Ishikawa (cell line): ENCODE data around the gene S100A1.

Experiments used
- CEBPB ChIP-seq: IDR thresholded peaks from 2 replicates; pipeline ENCODE4 v1.6.1; 2012
- CREB1 ChIP-seq: IDR thresholded peaks from 2 replicates; pipeline ENCODE4 v1.6.1; 2012; ENCODE audit warnings: low read depth
- EGR1 ChIP-seq: IDR thresholded peaks from 2 replicates; pipeline ENCODE4 v1.6.1; 2012
- EP300 ChIP-seq: IDR thresholded peaks from 2 replicates; pipeline ENCODE4 v1.6.1; 2012; ENCODE audit warnings: borderline replicate concordance
- FOXM1 ChIP-seq: IDR thresholded peaks from 2 replicates; pipeline ENCODE4 v1.6.1; 2012; ENCODE audit warnings: low read depth, borderline replicate concordance
- NFIC ChIP-seq: IDR thresholded peaks from 2 replicates; pipeline ENCODE4 v1.6.1; 2012
- RAD21 ChIP-seq: IDR thresholded peaks from 2 replicates; pipeline ENCODE4 v1.6.1; 2012; ENCODE audit warnings: low read depth
- TAF1 ChIP-seq: IDR thresholded peaks from 2 replicates; pipeline ENCODE4 v1.6.1; 2012; ENCODE audit warnings: low read depth, mild to moderate bottlenecking
- TCF12 ChIP-seq: IDR thresholded peaks from 2 replicates; pipeline ENCODE4 v1.6.1; 2012; ENCODE audit warnings: low read depth
- TEAD4 ChIP-seq: IDR thresholded peaks from 2 replicates; pipeline ENCODE4 v1.6.1; 2012
- USF1 ChIP-seq: IDR thresholded peaks from 2 replicates; pipeline ENCODE4 v1.6.1; 2012
- YY1 ChIP-seq: IDR thresholded peaks from 2 replicates; pipeline ENCODE4 v1.6.1; 2012; ENCODE audit warnings: low read depth
- TF ChIP-seq, protein P1 (sequence below): IDR thresholded peaks from 2 replicates; pipeline ENCODE4 v1.6.1; 2012
- TF ChIP-seq, protein P2 (sequence below): IDR thresholded peaks from 2 replicates; pipeline ENCODE4 v1.6.1; 2012; ENCODE audit warnings: low read depth, mild to moderate bottlenecking

DNA sequence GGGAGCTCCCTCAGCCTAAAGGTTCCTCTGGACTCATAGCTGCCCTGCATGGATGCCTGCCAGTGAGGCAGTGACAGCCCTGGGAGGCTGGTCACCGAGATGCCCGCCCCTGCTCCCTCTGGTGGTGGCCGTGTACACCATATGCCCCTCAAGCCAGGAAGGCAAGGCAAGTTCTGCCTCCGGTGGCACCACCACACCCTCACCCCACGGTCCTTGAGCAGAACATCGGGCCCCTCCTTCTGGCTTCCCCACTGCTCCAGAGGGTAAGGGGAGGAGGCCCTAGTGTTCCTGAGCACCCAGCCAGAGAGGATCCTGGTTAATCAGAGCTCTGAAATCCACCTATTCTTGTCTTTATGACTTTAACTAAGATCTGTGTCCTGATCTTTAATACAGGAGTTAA is 10.6 kb upstream of the S100A1 start:
- no peak for TF ChIP-seq RAD21
- no peak for TF ChIP-seq USF1
- TF ChIP-seq, protein P1, sequence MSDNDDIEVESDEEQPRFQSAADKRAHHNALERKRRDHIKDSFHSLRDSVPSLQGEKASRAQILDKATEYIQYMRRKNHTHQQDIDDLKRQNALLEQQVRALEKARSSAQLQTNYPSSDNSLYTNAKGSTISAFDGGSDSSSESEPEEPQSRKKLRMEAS: no peak
- TF ChIP-seq TAF1: no peak
- no peak for TF ChIP-seq EP300
- no peak for TF ChIP-seq YY1
- TF ChIP-seq CREB1: no peak
- no peak for TF ChIP-seq EGR1
- no peak for TF ChIP-seq CEBPB
- no peak for TF ChIP-seq NFIC
- TF ChIP-seq, protein P2, sequence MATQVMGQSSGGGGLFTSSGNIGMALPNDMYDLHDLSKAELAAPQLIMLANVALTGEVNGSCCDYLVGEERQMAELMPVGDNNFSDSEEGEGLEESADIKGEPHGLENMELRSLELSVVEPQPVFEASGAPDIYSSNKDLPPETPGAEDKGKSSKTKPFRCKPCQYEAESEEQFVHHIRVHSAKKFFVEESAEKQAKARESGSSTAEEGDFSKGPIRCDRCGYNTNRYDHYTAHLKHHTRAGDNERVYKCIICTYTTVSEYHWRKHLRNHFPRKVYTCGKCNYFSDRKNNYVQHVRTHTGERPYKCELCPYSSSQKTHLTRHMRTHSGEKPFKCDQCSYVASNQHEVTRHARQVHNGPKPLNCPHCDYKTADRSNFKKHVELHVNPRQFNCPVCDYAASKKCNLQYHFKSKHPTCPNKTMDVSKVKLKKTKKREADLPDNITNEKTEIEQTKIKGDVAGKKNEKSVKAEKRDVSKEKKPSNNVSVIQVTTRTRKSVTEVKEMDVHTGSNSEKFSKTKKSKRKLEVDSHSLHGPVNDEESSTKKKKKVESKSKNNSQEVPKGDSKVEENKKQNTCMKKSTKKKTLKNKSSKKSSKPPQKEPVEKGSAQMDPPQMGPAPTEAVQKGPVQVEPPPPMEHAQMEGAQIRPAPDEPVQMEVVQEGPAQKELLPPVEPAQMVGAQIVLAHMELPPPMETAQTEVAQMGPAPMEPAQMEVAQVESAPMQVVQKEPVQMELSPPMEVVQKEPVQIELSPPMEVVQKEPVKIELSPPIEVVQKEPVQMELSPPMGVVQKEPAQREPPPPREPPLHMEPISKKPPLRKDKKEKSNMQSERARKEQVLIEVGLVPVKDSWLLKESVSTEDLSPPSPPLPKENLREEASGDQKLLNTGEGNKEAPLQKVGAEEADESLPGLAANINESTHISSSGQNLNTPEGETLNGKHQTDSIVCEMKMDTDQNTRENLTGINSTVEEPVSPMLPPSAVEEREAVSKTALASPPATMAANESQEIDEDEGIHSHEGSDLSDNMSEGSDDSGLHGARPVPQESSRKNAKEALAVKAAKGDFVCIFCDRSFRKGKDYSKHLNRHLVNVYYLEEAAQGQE: no peak
- TF ChIP-seq TEAD4: no peak
- no peak for TF ChIP-seq TCF12
- TF ChIP-seq FOXM1: no peak
